ENCODE measurements around the gene MGARP. TPM values are rescaled to one million over a fixed set of nuclear protein-coding genes. Genes with fewer than 3 reads are reported as not detected.

The MGARP gene
- polyA plus RNA-seq, 3 donors: 0.23 to 0.54 (median 0.33) TPM

DNA sequence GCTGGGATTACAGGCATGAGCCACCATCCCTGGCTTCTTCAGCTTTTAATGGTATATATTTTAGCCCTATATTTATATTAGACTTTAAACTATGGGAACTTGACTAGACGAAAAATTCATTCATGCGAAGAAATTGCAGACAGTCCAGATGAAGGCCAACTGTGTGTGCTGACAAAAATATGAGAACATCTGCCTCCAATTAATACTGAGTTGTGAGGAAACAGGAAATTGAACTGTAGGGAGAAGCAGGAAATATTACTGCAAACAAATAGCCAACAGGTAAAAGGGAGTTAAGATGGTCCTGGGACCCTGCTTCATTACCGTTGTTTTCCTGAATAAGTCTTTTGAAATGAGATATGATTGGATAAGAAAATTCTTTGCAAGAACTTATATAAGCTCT is 26.3 kb downstream of the MGARP start:
- DNase-seq (ENCODE audit: extremely low read depth in 1 of 11, low read depth in 9 of 11, low spot score in 4 of 11): no peak

DNA sequence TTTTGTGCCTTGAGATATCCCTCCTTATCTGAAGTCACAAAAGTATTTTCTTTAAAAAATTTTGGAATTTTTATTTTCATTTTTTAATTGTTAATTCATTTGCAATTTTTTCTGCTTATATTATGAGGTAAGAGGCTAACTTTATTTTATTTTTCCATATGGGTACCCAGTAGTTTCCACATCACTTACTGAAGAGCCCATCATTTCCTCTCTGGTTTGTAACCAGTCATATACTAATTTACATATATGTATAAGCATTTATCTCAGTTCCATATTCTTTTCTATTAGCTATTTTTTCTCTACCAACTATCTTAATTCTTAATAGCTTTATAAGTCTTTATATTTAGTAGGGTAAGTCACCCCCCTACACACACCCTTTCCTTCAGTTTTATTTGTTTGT is 27.0 kb downstream of the MGARP start:
- no peak for DNase-seq (ENCODE audit: extremely low read depth in 1 of 11, low read depth in 9 of 11, low spot score in 4 of 11)

DNA sequence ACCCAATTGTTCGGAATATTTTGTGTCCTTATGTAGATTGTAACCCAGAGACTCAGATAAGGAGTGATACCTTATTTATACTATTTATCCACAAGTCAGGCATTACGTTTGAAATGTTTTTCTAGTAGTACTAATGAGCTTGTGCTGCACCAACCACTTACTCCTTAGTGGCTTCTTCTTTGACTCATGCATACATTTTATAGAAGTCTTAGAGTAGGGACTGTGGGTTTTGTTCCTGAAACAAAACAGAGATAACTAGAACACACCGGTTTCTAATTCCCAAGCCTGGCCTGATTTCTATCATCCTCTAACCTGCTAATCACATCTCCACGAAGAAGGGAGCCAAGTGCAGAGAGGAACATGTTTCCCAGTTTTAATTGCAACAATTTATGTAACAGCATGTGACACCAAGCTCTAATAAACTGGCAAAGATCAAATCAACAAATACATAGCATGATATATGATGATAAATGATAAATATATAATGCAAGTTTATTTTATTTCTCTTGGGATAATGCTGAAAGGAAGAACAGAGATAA is 32.3 kb downstream of the MGARP start:
- no peak for DNase-seq (ENCODE audit: extremely low read depth in 1 of 11, low read depth in 9 of 11, low spot score in 4 of 11)

DNA sequence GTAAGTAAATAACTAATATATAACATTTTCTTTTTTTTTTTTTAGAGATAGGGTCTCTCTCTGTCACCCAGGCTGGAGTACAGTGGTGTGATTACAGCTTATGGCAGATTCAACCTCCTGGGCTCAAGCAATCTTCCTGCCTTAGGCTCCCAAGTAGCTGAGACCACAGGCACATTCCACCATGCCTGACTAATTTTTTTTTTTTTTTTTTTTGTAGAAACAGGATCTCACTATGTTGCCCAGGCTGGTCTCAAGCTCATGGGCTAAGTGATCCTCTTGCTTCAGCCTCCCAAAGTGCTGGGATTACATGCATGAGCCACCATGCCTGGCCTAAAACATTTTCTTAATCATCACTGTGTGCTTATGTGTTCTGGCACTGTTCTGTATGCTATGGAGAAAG is 32.8 kb downstream of the MGARP start:
- no peak for DNase-seq (ENCODE audit: extremely low read depth in 1 of 11, low read depth in 9 of 11, low spot score in 4 of 11)

DNA sequence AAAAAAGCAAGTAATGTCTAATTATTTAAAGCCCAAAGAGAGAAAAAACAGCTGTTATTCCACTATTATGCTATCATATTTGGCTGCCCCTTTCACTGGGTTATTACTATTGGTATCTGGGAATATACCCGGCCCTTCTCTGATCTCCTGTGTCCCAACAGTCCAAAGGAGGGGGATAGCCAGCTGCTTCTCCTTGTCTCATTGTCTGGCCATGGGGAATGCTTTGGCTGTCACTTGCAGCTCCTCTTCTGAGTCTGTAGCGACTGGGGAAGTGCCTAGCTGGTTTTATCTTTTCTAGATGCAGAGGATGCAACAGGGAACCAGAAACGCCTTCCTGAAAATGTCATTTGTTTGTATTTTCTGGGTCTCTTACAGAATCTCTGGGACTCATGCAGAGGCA is 33.9 kb downstream of the MGARP start:
- no peak for DNase-seq (ENCODE audit: extremely low read depth in 1 of 11, low read depth in 9 of 11, low spot score in 4 of 11)

DNA sequence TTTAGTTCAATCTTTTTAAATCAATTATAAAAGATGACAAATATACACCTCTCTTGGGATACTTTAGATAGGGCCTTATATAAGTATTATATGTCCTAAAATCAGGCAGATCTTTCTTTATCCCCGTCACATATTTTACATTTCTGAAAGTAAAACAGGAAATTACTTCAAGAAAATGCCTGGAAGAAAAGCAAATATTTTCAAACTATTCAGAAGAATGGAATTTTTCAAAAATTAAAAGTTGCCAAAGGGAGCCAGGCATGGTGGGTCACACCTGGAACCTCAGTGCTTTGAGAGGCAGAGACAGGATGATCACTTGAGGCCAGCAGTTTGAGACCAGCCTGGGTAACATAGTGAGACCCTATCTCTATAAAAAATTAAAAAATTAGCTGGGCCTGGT is 34.4 kb downstream of the MGARP start:
- DNase-seq (ENCODE audit: extremely low read depth in 1 of 11, low read depth in 9 of 11, low spot score in 4 of 11): no peak

DNA sequence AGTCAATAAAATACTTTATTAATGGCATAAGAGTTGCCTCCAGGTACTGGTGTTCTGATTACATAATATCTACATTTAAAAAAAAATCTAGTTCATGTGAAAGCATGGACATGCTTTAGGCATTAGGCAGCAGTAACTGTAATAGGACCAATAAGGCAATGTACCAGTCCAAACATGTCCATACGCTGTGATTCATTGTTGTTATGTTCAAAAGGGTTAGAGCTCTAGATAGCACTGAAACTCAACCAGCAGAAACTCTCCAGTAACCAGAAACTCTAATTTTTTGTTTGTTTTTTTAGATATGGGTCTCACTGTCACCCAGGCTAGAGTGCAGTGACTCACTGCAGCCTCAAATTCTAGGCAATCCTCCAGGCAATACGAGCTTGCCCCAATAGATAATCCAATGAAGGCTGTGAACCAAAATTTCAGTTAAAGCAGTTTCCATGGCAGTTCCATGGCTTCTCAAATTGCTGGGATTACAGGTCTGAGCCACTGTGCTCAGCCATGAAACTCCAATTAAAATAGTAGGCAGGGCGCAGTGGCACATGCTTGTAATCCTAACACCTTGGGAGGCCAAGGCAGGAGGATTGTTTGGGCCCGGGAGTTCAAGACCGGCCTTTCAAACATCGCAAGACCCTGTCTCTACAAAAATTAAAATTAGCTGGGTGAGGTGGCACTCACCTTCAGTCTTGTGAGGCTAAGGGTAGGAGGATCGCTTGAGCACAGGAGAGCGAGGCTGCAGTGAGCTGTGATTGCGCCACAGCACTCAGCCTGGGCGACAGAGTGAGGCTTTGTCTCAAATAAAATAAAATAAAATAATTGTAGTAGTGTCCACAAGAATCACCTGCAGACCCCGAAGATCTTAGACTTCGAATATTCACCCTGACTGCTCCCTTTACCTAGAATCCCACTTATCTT is 36.3 kb downstream of the MGARP start:
- no peak for DNase-seq (ENCODE audit: extremely low read depth in 1 of 11, low read depth in 9 of 11, low spot score in 4 of 11)

DNA sequence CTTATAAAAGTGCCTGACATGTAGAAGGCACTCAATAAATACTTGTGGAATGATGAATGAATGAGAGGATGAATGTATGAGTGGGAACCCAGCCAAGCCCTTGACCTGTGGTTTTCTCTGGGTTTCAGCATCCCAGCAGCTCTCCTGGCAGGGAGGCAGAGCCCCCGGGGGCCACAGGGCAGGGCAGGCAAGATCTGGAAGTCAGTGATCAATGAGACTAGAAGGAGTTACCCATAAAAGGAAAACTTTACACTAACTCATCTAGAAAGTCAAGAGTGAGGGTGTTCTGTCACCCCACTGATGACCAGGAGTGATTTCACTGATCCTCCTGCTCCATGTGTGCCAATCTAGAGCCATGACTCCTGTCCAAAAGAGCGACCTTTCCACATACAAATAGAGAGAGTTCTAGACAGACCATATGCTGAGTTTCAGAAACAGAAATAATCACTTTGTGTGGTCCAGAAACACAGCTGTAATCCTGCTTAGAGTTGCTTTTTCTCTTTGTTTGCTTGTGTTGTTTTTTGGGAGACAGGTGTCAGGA is 37.4 kb downstream of the MGARP start:
- DNase-seq (ENCODE audit: extremely low read depth in 1 of 11, low read depth in 9 of 11, low spot score in 4 of 11): no peak

DNA sequence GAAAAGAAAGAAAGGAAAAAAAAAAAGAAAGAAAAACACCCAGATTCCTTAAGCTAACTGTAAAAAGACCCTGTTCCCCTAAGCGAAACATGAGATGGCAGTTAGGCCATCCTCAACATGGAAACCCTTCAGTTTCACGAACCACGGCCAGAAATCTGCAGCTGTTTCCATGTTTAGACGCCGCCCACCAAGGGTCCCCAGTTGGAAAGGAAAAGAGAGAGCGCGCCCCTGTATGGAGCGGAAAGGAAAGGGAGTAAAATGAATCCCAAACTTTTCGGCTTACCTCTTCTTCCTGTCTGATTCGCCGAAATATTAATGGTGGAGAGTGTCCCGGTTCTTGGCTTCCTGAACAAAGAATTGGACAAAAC is 38.3 kb downstream of the MGARP start:
- DNase-seq (ENCODE audit: extremely low read depth in 1 of 11, low read depth in 9 of 11, low spot score in 4 of 11): no peak

DNA sequence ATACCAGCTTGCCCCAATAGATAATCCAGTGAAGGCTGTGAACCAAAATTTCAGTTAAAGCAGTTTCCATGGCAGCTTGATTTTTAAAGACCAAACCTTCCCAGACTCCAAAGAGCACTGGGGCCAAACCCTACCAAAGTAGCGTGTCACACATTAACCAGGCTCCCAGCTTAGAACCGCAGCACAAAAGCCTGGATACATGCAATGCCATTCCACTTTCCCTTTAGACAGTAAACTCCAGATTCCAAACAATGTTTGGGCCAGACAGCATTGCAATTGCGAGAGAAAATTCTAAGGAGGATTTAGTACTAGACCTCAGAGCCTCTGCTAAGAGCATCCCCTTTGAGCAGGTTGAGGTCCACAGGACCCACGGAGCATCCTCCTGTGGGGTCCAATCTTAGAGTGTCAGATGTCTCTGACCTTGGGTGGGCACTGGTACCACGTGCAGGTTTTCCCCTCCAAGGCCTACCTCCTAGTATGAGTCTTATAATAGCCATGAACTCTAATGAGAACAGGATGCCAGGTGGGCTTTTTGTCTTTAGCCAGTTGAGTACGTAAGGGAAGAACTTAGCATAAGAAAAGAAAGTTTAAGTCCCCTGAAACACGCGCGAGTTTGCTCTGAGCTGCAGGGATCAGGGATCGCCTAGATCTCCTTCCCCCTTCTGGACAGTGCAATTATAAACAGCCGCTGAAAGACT is 38.8 kb downstream of the MGARP start:
- DNase-seq (ENCODE audit: extremely low read depth in 1 of 11, low read depth in 9 of 11, low spot score in 4 of 11): peak in 4 of 11 donors; percentile 11 to 26 (median 13)

DNA sequence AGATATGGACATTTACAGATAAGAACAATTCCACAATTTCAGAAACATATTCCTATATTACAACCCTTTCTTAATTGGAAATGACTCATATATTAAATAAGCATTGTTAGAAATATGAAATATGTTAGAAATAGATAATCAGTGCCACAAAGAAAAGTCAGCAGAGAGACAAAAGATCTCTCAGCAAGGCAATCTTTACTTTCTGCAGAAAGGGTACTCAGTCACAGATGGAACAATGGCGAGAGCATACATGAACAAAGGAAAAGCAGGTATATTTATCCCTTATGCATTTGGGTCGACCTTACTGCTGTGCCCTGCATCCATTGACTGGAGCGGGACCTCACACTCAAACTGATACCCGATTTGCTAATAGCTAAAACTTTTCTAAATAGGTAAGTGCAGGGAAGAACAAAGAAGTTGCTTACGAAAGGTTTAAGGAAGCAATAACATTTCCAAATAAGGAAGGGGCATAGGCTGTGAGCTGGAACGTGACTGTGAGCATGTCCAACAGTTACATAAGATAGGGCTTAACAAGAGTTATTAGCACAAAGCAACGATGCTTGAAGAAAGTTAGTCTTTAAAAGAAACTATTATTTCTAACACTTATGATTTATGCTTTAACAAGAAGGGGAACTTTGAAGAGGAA is 40.8 kb downstream of the MGARP start:
- DNase-seq (ENCODE audit: extremely low read depth in 1 of 11, low read depth in 9 of 11, low spot score in 4 of 11): no peak

DNA sequence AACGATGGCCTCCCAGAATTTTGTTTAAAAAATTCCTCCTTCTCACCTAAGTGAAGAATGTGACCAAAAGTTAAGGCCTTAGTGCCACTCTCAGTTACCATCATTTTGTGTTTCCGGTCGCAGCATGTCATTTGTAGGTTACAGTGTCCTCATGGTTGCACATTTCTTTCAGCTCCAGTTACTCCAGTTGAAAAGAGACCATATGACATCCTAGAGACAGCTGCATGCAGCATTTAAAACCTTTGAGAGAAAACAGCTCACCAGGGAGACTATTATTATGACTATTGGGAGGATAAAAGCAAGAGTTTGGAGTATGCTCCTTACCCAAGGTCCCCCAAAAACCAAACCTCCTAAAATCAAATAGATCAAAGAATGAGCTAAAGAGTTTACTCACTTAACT is 45.8 kb downstream of the MGARP start:
- no peak for DNase-seq (ENCODE audit: extremely low read depth in 1 of 11, low read depth in 9 of 11, low spot score in 4 of 11)

DNA sequence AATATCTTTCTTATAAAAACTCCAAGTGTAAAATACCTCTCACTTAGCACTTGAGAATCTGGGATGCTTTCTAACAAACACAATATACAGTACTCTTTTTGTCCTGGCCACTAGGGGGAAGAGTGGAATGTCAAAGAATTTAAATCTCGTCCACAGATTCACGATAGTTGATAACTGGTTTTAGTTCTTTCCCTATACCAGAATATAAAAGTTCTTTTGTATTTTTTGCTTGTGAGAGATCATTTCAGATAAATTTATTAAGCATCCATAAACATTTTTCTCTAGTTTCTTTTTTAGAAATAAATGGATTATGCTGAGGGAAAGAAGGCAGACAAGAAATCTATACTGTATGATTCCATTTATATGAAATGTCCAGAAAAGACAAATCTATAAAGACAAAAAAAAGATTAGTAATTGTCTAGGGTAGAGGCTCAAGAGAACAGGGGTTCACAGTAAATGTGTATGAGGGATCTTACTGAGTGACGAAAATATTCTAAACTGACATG is 50.4 kb downstream of the MGARP start:
- peak in 9 of 11 donors; percentile 16 to 56 (median 40) for DNase-seq (ENCODE audit: extremely low read depth in 1 of 11, low read depth in 9 of 11, low spot score in 4 of 11)

DNA sequence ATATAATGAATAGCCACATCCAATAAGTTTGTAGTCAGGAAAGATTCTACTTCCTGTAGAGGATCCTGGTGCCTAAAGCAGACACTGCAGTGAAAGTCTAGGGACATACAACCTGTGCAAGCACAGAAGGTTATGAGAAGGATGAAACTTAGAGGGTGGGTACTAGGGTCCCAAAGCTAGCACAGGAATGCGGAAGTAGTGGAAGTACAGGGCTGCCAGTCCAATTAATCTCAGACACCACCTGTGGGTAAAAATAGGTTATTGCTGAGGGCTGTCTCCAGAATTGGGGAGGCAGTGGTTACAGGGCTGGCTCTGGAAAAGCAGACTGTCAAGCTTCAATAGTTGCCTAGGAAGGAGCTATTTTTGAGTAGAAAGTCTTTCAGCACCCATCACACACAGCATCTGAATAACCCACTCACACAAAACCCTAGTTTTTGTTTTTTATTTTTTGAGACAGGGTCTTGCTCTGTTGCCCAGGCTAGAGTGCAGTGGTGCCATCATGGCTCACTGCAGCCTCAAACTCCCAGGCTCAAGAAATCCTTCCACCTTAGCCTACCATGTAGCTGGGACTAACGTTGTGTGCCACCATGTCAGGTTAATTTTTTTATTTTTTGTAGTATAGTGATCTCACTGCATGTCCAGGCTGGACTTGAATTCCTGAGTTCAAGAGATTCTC is 52.2 kb downstream of the MGARP start:
- DNase-seq (ENCODE audit: extremely low read depth in 1 of 11, low read depth in 9 of 11, low spot score in 4 of 11): no peak

DNA sequence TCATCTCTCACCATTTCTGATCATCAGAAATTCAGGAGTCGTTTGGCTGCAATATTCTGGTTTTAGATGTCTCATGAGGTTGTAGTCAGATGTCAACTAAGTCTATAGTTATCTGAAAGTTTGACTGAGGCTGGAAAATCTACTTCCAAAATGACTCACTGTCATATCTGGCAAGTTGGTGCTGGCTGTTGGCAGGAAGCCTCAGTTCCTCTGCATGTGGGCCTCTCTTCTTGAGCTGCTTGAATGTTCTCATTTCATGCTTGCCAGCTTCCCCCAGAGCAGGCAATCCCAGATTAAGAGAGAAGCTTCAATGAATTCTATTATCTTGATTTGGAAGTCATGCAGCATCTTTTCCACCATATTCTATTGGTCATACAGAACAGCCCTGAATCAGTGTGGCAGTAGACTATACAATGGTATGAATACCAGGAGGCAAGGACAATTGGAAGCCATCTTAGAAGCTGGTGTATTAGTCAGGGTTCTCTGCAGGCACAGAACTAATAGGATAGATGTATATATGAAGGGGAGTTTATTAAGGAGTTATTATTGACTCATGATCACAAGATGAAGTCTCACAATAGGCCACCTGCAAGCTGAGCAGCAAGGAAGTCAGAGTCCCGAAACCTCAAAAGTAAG is 56.2 kb downstream of the MGARP start:
- DNase-seq (ENCODE audit: extremely low read depth in 1 of 11, low read depth in 9 of 11, low spot score in 4 of 11): no peak

DNA sequence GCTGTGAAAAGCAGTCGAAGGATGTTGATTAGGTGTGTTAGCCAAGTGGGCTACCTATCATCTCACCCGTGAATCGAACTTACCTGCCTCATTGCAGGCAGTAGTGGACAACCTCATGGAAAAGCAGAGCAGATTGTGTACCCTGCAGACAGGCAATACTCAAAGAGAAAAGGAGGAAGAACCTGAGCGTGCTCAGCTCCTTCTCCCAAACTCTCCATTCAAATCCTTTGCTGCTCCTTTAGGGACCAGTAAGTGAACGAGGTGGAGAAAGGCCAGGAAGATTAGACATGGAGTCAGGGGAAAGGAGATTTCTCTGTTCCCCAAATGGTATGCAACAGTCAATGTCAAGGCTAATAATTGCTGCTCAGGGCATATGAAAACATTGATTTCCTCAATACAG is 57.8 kb downstream of the MGARP start:
- DNase-seq (ENCODE audit: extremely low read depth in 1 of 11, low read depth in 9 of 11, low spot score in 4 of 11): no peak

DNA sequence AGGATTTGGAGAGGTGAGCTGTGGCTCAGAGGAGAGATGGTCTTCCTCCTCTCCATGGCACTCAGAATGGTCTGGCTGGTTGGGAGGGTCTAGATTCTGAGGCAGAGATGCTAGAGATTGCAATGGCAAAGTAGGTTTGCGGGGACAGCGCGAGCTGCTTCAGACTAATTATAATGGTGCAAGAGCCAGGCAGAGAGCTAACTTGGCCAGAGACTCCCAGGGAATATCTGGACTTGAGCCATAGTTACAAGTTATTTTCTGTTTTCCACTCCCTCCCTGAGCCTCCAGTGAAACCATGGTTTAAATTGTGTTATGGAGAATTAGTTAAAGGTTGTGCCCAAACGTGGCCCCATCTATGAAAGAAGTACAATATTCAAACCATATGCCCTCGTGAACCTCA is 58.3 kb downstream of the MGARP start:
- no peak for DNase-seq (ENCODE audit: extremely low read depth in 1 of 11, low read depth in 9 of 11, low spot score in 4 of 11)

DNA sequence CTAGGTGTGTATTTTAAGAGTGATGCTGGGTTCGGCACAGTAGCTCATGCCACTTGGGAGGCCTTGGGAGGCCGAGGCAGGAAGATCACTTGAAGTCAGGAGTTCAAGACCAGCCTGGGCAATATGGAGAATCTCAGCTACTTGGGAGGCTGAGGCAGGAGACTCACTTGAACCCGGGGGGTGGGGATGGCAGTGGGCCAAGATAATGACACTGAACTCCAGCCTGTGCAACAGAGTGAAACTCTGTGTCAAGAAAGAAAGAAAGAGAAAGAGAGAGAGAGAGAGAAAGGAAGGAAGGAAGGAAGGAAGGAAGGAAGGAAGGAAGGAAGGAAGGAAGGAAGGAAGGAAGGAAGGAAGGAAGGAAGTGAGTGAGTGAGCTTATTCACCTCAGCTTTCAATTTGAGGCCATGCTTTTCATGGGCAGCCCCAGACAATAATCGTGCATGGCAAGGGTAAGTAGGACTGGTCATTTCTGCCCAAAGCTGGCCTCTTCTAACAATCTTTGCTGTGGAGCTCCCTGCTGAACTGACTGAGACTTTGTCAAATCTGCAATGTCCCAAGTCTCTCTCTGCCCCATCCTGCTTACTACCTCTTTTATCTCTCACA is 60.5 kb downstream of the MGARP start:
- no peak for DNase-seq (ENCODE audit: extremely low read depth in 1 of 11, low read depth in 9 of 11, low spot score in 4 of 11)

All from renal cortex interstitium (tissue), 11 donors.